GM12801 (cell line): Measurements from ENCODE around the gene UBXN6.

ENCODE experiments used
- CTCF ChIP-seq: IDR thresholded peaks from one replicate; pipeline ENCODE4 v1.5.1; 2011; ENCODE audit warnings: control low read depth; ENCODE audit not compliant: insufficient read length; ENCODE audit errors: extremely low read depth

The UBXN6 gene

GRCh38 chr19:4429256-4429655, 28.3 kb downstream of the UBXN6 start:
- no peak for TF ChIP-seq CTCF

- no peak for TF ChIP-seq CTCF
Observed at GRCh38 chr19:4428326-4428975, 29.1 kb downstream of the UBXN6 start.

- no peak for TF ChIP-seq CTCF
Observed at GRCh38 chr19:4425537-4425936, 32.1 kb downstream of the UBXN6 start.

- TF ChIP-seq CTCF = no peak
Observed at GRCh38 chr19:4423416-4424126, 34.0 kb downstream of the UBXN6 start.

- TF ChIP-seq CTCF = no peak
Observed at GRCh38 chr19:4416268-4416667, 41.3 kb downstream of the UBXN6 start.

GRCh38 chr19:4415352-4415751, 42.2 kb downstream of the UBXN6 start:
- no peak for TF ChIP-seq CTCF

GRCh38 chr19:4414800-4415321, 42.7 kb downstream of the UBXN6 start:
- TF ChIP-seq CTCF = no peak
